Activated B cell treated with CpG ODN at 0.5 μM for 24 hours (primary cell): Measurements from ENCODE around the gene NPAS1. TPM values are rescaled to one million over a fixed set of nuclear protein-coding genes. Genes with fewer than 3 reads are reported as not detected.

ENCODE experiments used
- ATAC-seq: fragments of 200-7000 bp; cut with Tn5 transposase; one replicate; pipeline ENCODE4 v1.10.0; 2021; ENCODE audit warnings: low read depth, mild to moderate bottlenecking, moderate library complexity
- CTCF ChIA-PET: fragments of 350-600 bp; sonication (Branson Sonifier 250); formaldehyde crosslinking; loops from one replicate; lab custom pipeline; 2021; ENCODE audit warnings: antibody characterized with exemption; lab: Charles Lee
- POLR2A ChIA-PET: fragments of 350-600 bp; sonication (Branson Sonifier 250); formaldehyde crosslinking; loops from one replicate; lab custom pipeline; 2021; ENCODE audit warnings: antibody characterized with exemption; lab: Charles Lee
- DNase-seq: peaks from one replicate; pipeline ENCODE4 v3.0.0; 2022
- H3K27ac Mint-ChIP-seq: one replicate; pipeline ENCODE4 v1.8.0; 2020; ENCODE audit warnings: mixed read lengths
- H3K27me3 Mint-ChIP-seq: one replicate; pipeline ENCODE4 v1.8.0; 2021; ENCODE audit warnings: mixed read lengths
- H3K36me3 Mint-ChIP-seq: one replicate; pipeline ENCODE4 v1.8.0; 2021; ENCODE audit warnings: low read depth, mixed read lengths
- H3K4me1 Mint-ChIP-seq: one replicate; pipeline ENCODE4 v1.8.0; 2021; ENCODE audit warnings: mixed read lengths
- H3K4me3 Mint-ChIP-seq: one replicate; pipeline ENCODE4 v1.8.0; 2020; ENCODE audit warnings: mild to moderate bottlenecking, mixed read lengths
- H3K9me3 Mint-ChIP-seq: one replicate; pipeline ENCODE4 v1.8.0; 2020; ENCODE audit warnings: mixed read lengths
- intact Hi-C: fragments of 100-400 bp; cut with micrococcal nuclease; formaldehyde crosslinking; loops from one replicate; pipeline ENCODE4 v1.15.1; 2024
- total RNA-seq: library from RNA; stranded (reverse); gene quantifications from 2 replicates; pipeline ENCODE4 v1.2.3, GENCODE V29; 2022
- TF ChIP-seq, protein P1 (sequence below): fragments of 200-600 bp; IDR thresholded peaks from one replicate; pipeline ENCODE4 v1.8.0; 2022; ENCODE audit warnings: antibody characterized with exemption, mild to moderate bottlenecking

NPAS1 gene
- total RNA-seq, 1 donor from 2014 or later = 0.40 TPM

DNA sequence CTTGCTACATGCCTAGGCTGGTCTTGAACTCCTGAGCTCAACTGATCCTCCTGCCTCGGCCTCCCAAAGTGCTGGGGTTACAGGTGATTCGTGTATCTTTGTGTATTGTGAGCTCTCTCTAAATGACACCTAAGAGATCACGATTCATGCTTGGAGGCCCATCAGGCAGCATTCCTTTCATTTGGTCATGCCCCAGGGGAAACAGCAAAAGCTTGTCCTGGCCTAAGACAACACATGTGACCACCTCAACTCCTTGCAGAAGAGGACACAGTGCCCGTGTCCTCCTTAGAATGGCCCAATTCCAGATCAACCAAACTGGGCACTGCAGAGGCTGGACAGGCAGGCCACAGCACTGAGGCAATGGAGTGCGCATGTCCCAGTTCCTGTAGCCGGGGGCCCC is 61.5 kb downstream of the NPAS1 start:
- no peak overlapping the region for H3K4me3 Mint-ChIP-seq
- POLR2A ChIA-PET = interaction anchor here (0.6 to 3.5 kb wide), 2 partner anchors 16 to 32 kb away, joined by 4 to 27 read pairs; partner anchors contain the start of gene ZC3H4

DNA sequence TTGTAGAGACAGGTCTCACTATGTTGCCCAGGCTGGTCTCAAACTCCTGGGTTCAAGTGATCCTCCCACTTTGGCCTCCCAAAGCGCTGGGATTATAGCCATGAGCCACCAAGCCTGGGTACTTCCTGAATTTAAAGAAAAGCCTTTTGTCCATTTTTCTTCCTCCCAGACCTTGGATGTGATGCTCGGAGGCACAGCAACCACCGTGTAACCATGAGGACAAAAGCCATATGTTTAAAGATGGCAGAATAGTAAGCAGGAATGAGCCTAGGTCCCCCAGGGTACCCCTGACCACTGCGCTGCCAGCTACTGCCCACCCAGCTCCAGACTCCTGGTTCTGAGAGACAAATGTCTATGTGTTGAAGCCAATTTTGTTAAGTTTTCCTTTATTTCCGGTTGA is 62.9 kb downstream of the NPAS1 start:
- Mint-ChIP-seq H3K27ac (no peak overlapping the region), H3K36me3 (peaks cover 75% of the 10 kb centered on the region), H3K4me3 (no peak overlapping the region), H3K4me1 (peaks cover 15% of the 10 kb centered on the region), H3K9me3 (no peaks in the 10 kb centered on the region), H3K27me3 (no peaks in the 10 kb centered on the region)
- TF ChIP-seq, protein P1, sequence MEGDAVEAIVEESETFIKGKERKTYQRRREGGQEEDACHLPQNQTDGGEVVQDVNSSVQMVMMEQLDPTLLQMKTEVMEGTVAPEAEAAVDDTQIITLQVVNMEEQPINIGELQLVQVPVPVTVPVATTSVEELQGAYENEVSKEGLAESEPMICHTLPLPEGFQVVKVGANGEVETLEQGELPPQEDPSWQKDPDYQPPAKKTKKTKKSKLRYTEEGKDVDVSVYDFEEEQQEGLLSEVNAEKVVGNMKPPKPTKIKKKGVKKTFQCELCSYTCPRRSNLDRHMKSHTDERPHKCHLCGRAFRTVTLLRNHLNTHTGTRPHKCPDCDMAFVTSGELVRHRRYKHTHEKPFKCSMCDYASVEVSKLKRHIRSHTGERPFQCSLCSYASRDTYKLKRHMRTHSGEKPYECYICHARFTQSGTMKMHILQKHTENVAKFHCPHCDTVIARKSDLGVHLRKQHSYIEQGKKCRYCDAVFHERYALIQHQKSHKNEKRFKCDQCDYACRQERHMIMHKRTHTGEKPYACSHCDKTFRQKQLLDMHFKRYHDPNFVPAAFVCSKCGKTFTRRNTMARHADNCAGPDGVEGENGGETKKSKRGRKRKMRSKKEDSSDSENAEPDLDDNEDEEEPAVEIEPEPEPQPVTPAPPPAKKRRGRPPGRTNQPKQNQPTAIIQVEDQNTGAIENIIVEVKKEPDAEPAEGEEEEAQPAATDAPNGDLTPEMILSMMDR = no peak
- ChIA-PET CTCF (interaction anchor here (1.4 to 6.3 kb wide), 2 partner anchors 41 to 44 kb away, joined by 4 to 58 read pairs; no protein-coding TSS in a partner anchor), POLR2A (no interaction called here)
- DNase-seq = no peak
- no peak for ATAC-seq
- intact Hi-C loops = no loop called here

More for the DNA sequence above, 61.5 kb downstream of the NPAS1 start:
- ATAC-seq (no peak), DNase-seq (no peak)
- Mint-ChIP-seq H3K36me3 (peaks cover 78% of the 10 kb centered on the region), H3K27ac (no peak overlapping the region), H3K9me3 (no peaks in the 10 kb centered on the region), H3K4me1 (peaks cover 9% of the 10 kb centered on the region), H3K27me3 (no peaks in the 10 kb centered on the region)
- CTCF ChIA-PET = interaction anchor here (0.7 to 6.3 kb wide), 9 partner anchors 14 to 223 kb away, joined by 3 to 58 read pairs (median 4); partner anchors contain the start of gene SAE1
- intact Hi-C loops = no loop called here
- TF ChIP-seq, protein P1 = no peak

DNA sequence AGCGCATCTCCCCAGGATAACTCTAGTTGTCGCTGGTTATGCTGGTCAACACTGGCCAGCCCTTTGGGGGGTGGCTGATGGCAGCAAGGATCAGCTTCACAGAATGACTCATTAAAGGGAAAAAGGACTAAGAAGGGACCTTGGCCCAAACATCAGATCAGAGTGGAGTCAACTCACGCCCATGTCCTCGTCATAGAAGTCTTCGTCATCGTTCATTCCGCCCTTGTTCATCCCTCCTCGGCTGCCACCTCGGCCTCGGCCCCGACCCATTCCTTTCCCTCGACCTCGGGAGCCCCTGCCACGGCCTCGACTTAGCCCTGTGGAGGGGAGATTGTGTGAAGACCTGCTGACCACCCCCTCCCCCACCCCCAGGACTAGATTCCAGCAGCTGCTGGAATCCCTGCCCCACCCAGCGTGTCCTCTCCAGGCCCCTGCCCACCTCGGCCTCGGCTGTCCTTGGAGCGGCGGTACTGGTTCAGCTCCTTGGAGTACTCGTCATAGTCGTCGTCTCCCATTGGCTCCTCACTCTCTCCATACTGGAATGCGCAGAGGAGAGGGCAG is 65.3 kb downstream of the NPAS1 start:
- peaks cover 15% of the 10 kb centered on the region for H3K4me1 Mint-ChIP-seq
- no peak overlapping the region for H3K27ac Mint-ChIP-seq
- H3K36me3 Mint-ChIP-seq = peaks cover 82% of the 10 kb centered on the region
- no peaks in the 10 kb centered on the region for H3K27me3 Mint-ChIP-seq
- no peak for ATAC-seq
- CTCF ChIA-PET = no interaction called here
- H3K4me3 Mint-ChIP-seq = no peak overlapping the region
- POLR2A ChIA-PET = no interaction called here
- no peak for DNase-seq
- TF ChIP-seq, protein P1 = no peak
- H3K9me3 Mint-ChIP-seq = no peaks in the 10 kb centered on the region
- intact Hi-C loops = no loop called here

DNA sequence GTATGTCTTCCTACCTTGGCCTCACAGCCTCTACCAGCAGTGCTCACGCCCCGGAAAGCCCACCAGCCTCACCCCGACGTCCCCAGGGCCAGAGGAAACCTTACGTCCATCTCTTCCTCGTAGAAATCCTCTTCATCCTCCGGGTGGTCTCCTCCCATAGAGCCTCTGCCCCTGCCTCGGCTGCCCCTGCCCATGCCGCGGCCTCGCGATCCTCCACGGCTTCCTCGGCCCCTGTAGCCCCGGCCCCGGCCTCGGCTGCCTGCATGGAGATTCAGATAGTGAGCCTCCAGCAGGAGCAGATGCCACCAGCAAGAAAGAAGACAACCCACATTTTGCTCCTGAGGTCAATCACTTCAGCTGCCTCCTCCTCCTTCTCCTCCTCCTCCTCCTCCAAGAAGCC is 66.6 kb downstream of the NPAS1 start:
- ATAC-seq = no peak
- Mint-ChIP-seq H3K27ac (peak overlapping the region; percentile 18), H3K4me3 (no peak overlapping the region), H3K9me3 (no peaks in the 10 kb centered on the region), H3K36me3 (peaks cover 83% of the 10 kb centered on the region), H3K27me3 (no peaks in the 10 kb centered on the region), H3K4me1 (peaks cover 15% of the 10 kb centered on the region)
- TF ChIP-seq, protein P1 = no peak
- CTCF ChIA-PET = no interaction called here
- intact Hi-C loops = no loop called here
- no peak for DNase-seq
- POLR2A ChIA-PET = no interaction called here

DNA sequence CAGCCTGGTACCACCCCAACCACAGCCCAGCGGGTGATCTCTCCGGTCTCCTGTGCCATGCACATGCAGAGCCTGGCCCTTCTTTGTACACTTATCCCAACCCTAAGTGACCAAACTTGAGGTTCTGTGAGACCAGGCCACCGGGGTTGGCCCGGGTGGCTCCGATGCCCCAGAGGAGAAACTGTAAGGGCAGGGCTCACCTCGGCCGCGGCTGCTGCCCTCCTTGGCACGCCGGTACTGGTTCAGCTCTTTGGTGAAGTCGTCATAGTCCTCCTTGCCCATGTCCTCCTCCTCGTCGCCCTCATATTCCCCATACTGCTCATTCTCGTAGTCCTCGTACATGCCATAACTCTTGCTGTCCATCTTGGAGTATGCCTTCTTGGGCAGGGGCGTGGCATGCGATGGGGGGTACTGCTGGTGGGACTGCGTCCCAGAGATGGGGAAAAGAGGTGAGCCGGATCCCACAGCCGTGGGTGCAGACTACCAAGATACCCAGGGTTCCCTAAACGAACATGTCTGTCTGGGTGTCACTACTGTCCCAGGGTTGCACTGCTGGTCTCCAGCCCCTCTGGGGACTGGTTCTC is 70.2 kb downstream of the NPAS1 start:
- Mint-ChIP-seq H3K4me1 (peaks cover 31% of the 10 kb centered on the region), H3K27me3 (no peaks in the 10 kb centered on the region), H3K36me3 (peaks cover 73% of the 10 kb centered on the region), H3K9me3 (no peaks in the 10 kb centered on the region), H3K4me3 (no peak overlapping the region), H3K27ac (no peak overlapping the region)
- TF ChIP-seq, protein P1 = no peak
- DNase-seq (no peak), ATAC-seq (no peak)
- CTCF ChIA-PET = no interaction called here
- POLR2A ChIA-PET = no interaction called here
- intact Hi-C loops = no loop called here
